Stomach (tissue), 9 donors: ENCODE data around the gene VPS54. TPM values are rescaled to one million over a fixed set of nuclear protein-coding genes. Genes with fewer than 3 reads are reported as not detected.

Experiments used
- DNase-seq, 2 donors: peaks; one replicate each; pipeline versions ENCODE4 v3.0.0 to v3.0.0-alpha.2; 2013 to 2019
- H3K27ac ChIP-seq, 5 donors: fragments of 200-600 bp in 4 of 5; sonication (generic) in 4 of 5; one replicate each; pipeline ENCODE4 v1.5.1; 2013 to 2019; ENCODE audit warnings: mild to moderate bottlenecking in 1 of 5, moderate library complexity in 1 of 5
- H3K27me3 ChIP-seq, 3 donors: fragments of 200-600 bp; sonication (generic); one replicate each; pipeline ENCODE4 v1.5.1; 2017 to 2019; ENCODE audit warnings: mixed run types in 1 of 3
- H3K36me3 ChIP-seq, 4 donors: fragments of 200-600 bp; sonication (generic); 1 replicate in 3 of 4; 2 replicates in 1 of 4; pipeline ENCODE4 v1.5.1; 2016 to 2019
- H3K4me1 ChIP-seq, 4 donors: fragments of 200-600 bp; sonication (generic); one replicate each; pipeline ENCODE4 v1.5.1; 2016 to 2019
- H3K4me3 ChIP-seq, 4 donors: fragments of 200-600 bp; sonication (generic) in 3 of 4; one replicate each; pipeline ENCODE4 v1.5.1; 2016 to 2019; ENCODE audit warnings: mild to moderate bottlenecking in 1 of 4
- H3K9me3 ChIP-seq, 4 donors: fragments of 200-600 bp; sonication (generic); one replicate each; pipeline ENCODE4 v1.5.1; 2016 to 2019
- EP300 ChIP-seq: sonication (generic); formaldehyde crosslinking; IDR thresholded peaks from one replicate; pipeline ENCODE4 v1.6.1; 2017; ENCODE audit warnings: antibody characterized with exemption
- POLR2A ChIP-seq, 4 donors: fragments of 450-650 bp; IDR thresholded peaks; one replicate each; pipeline ENCODE4 v1.6.1; 2016; ENCODE audit warnings: antibody characterized with exemption in 4 of 4, control low read depth in 2 of 4, mild to moderate bottlenecking in 1 of 4, moderate library complexity in 1 of 4
- POLR2AphosphoS5 ChIP-seq, 3 donors: sonication (generic); formaldehyde crosslinking; IDR thresholded peaks; one replicate each; pipeline ENCODE4 v1.6.1; 2016; ENCODE audit warnings: antibody characterized with exemption in 3 of 3
- WGBS, 5 donors: extraction: QIAGEN DNeasy Blood & Tissue Kit in 3 of 5; methylation state at CpG; one replicate each; pipeline versions ENCODE4 v1.1.5 to v1.1.7; 2013 to 2018; 5-methylcytosine and 5-hydroxymethylcytosine counted together
- intact Hi-C: fragments of 100-400 bp; cut with DNase I; formaldehyde crosslinking; loops from one replicate; pipeline ENCODE4 v1.15.1; 2023; ENCODE audit warnings: low total_unique reads
- polyA plus RNA-seq, 3 donors: library from polyadenylated mRNA; stranded (reverse); fragments of 200-250 nt; gene quantifications; one replicate each; pipeline ENCODE4 v1.2.3, GENCODE V29; 2013
- total RNA-seq, 5 donors: library from RNA; depleted of rRNA; stranded (reverse); fragments of >200 nt; gene quantifications; one replicate each; pipeline versions ENCODE4 v1.1.0 to v1.2.3, GENCODE V29; 2014 to 2016
- TF ChIP-seq, protein P1 (sequence below), 7 experiments: fragments of 450-650 bp in 4 of 7; fragments of 200-600 bp in 3 of 7; sonication (generic) in 3 of 7; IDR thresholded peaks; one replicate each; pipeline ENCODE4 v1.5.1; 2016 to 2019; ENCODE audit warnings: antibody characterized with exemption in 7 of 7, control low read depth in 2 of 7, mild to moderate bottlenecking in 1 of 7
- donor health status: healthy with polysubstance abuse.
- donor health status: Bipolar disorder and iron deficiency.
- donor health status: healthy.

The VPS54 gene
- total and polyA plus RNA-seq, 8 donors: 3.2 to 58.9 (median 13.1) TPM

GRCh38 chr2:63983986-63984605 lies 35.1 kb downstream of the VPS54 start:
- 56 to 69% (median 59%) methylated on average over 2 of the region's 2 CpGs for WGBS, 5 donors
- peaks cover 14 to 29% (median 22%) of the 10 kb centered on the region in 4 donors for H3K4me1 ChIP-seq
- no peaks in the 10 kb centered on the region for H3K9me3 ChIP-seq
- no peak overlapping the region for H3K4me3 ChIP-seq
- H3K27me3 ChIP-seq: no peaks in the 10 kb centered on the region
- intact Hi-C loops: no loop called here
- peaks cover 0 to 42% (median 31%) of the 10 kb centered on the region in 4 donors for H3K36me3 ChIP-seq
- TF ChIP-seq POLR2AphosphoS5 (IDR thresholded peaks at IDR 0.05): no peak
- no peak for TF ChIP-seq EP300
- TF ChIP-seq, protein P1, sequence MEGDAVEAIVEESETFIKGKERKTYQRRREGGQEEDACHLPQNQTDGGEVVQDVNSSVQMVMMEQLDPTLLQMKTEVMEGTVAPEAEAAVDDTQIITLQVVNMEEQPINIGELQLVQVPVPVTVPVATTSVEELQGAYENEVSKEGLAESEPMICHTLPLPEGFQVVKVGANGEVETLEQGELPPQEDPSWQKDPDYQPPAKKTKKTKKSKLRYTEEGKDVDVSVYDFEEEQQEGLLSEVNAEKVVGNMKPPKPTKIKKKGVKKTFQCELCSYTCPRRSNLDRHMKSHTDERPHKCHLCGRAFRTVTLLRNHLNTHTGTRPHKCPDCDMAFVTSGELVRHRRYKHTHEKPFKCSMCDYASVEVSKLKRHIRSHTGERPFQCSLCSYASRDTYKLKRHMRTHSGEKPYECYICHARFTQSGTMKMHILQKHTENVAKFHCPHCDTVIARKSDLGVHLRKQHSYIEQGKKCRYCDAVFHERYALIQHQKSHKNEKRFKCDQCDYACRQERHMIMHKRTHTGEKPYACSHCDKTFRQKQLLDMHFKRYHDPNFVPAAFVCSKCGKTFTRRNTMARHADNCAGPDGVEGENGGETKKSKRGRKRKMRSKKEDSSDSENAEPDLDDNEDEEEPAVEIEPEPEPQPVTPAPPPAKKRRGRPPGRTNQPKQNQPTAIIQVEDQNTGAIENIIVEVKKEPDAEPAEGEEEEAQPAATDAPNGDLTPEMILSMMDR (IDR thresholded peaks at IDR 0.05): no peak
- DNase-seq: no peak
- no peak overlapping the region for H3K27ac ChIP-seq

- H3K4me3 ChIP-seq: no peak overlapping the region
- DNase-seq: no peak
- H3K36me3 ChIP-seq: peaks cover 0 to 52% (median 40%) of the 10 kb centered on the region in 4 donors
- intact Hi-C loops: no loop called here
- TF ChIP-seq, protein P1 (IDR thresholded peaks at IDR 0.05): no peak
- TF ChIP-seq POLR2A (IDR thresholded peaks at IDR 0.05): no peak
- no peak for TF ChIP-seq EP300
- H3K4me1 ChIP-seq: peaks cover 14 to 29% (median 22%) of the 10 kb centered on the region in 4 donors
- no peaks in the 10 kb centered on the region for H3K27me3 ChIP-seq
- H3K9me3 ChIP-seq: no peaks in the 10 kb centered on the region
- WGBS, 5 donors: 77 to 87% (median 84%) methylated on average over 4 of the region's 4 CpGs
- no peak overlapping the region for H3K27ac ChIP-seq
These were observed 36.9 kb downstream of the VPS54 start for GRCh38 chr2:63982335-63982734.

- no peak for DNase-seq
- 60 to 71% (median 68%) methylated on average over 3 of the region's 3 CpGs for WGBS, 5 donors
- Histone ChIP-seq H3K9me3 (no peaks in the 10 kb centered on the region), H3K27me3 (no peaks in the 10 kb centered on the region), H3K4me1 (peaks cover 14 to 26% (median 21%) of the 10 kb centered on the region in 4 donors), H3K4me3 (no peak overlapping the region), H3K36me3 (peaks cover 0 to 52% (median 40%) of the 10 kb centered on the region in 4 donors), H3K27ac (no peak overlapping the region)
- intact Hi-C loops: no loop called here
- TF ChIP-seq, protein P1 (IDR thresholded peaks at IDR 0.05): no peak
- TF ChIP-seq EP300 (no peak), POLR2A (IDR thresholded peaks at IDR 0.05) (no peak), POLR2AphosphoS5 (IDR thresholded peaks at IDR 0.05) (no peak)
These were observed 37.5 kb downstream of the VPS54 start for GRCh38 chr2:63981702-63982103.

DNA sequence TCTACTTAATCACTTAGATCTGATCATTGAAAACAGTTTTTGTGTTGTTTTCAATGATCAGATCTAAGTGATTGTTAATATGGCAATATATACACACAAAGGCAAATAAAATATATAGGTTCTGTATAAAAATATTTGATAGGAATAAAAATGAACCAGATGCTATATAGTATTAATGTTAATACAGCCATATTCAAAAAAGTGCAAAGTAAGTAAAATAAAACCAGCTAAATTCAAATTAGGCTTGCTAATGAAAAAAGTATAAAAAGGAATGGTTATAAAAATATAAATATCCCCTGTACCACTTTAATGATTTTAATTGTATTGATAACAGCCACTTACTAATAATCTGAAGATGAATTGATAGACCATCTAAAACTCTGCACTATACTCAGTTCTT lies 38.4 kb downstream of the VPS54 start:
- Histone ChIP-seq H3K27ac (no peak overlapping the region), H3K27me3 (no peaks in the 10 kb centered on the region), H3K9me3 (no peaks in the 10 kb centered on the region), H3K36me3 (peaks cover 0 to 58% (median 46%) of the 10 kb centered on the region in 4 donors), H3K4me1 (peaks cover 11 to 17% (median 13%) of the 10 kb centered on the region in 4 donors), H3K4me3 (no peak overlapping the region)
- TF ChIP-seq POLR2A (IDR thresholded peaks at IDR 0.05) (no peak), EP300 (no peak), POLR2AphosphoS5 (IDR thresholded peaks at IDR 0.05) (no peak)
- TF ChIP-seq, protein P1 (IDR thresholded peaks at IDR 0.05): no peak
- intact Hi-C loops: no loop called here
- DNase-seq: no peak
